Measurements from ENCODE around the gene SYK. TPM values are rescaled to one million over a fixed set of nuclear protein-coding genes. Genes with fewer than 3 reads are reported as not detected.

SYK gene
- total and polyA plus RNA-seq, 2 of the 13 experiments (the other 11 are each of a cell fraction or from before 2014, with no cell fraction given) = not detected

GRCh38 chr9:90925581-90926257 lies 124.1 kb downstream of the SYK start (continued):
- no peak for TF ChIP-seq ARID5B (CRISPR knock-in tag; IDR thresholded peaks at IDR 0.05)
- TF ChIP-seq ZNF556 (CRISPR knock-in tag; IDR thresholded peaks at IDR 0.05; ENCODE audit: borderline replicate concordance) = no peak
- TF ChIP-seq, protein P1, sequence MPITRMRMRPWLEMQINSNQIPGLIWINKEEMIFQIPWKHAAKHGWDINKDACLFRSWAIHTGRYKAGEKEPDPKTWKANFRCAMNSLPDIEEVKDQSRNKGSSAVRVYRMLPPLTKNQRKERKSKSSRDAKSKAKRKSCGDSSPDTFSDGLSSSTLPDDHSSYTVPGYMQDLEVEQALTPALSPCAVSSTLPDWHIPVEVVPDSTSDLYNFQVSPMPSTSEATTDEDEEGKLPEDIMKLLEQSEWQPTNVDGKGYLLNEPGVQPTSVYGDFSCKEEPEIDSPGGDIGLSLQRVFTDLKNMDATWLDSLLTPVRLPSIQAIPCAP (CRISPR knock-in tag; IDR thresholded peaks at IDR 0.05; ENCODE audit: low read depth) = no peak
- TF ChIP-seq, protein P2, sequence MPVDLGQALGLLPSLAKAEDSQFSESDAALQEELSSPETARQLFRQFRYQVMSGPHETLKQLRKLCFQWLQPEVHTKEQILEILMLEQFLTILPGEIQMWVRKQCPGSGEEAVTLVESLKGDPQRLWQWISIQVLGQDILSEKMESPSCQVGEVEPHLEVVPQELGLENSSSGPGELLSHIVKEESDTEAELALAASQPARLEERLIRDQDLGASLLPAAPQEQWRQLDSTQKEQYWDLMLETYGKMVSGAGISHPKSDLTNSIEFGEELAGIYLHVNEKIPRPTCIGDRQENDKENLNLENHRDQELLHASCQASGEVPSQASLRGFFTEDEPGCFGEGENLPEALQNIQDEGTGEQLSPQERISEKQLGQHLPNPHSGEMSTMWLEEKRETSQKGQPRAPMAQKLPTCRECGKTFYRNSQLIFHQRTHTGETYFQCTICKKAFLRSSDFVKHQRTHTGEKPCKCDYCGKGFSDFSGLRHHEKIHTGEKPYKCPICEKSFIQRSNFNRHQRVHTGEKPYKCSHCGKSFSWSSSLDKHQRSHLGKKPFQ (CRISPR knock-in tag; IDR thresholded peaks at IDR 0.05; ENCODE audit: insufficient replicate concordance) = no peak

DNA sequence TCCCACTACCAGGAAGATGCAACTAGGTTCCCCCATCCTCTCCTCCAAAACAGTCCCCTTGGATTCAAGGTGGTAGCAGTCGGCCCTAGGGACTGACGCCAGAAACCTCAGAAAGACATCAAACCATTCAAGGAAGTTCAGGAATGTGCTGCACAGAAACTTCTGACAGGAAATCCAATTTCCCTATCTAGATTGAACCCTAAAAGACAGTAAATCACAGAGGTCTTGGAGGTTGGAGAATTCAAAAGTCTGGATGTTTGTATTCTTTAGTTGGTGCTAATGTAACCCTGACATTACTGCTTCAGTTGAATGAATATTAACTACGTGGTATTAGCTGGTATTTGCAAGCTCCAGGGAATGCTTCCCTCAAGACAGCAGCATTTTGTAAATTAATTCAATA lies 125.3 kb downstream of the SYK start:
- H3K79me2 ChIP-seq (ENCODE audit: insufficient read depth, low read length) = no peaks in the 10 kb centered on the region
- BruUV-seq (replicated peaks) = no TSS peak
- no peaks in the 10 kb centered on the region for H3K4me1 ChIP-seq (ENCODE audit: insufficient read depth, low read length)
- FAIRE-seq (no peak), DNase-seq (ENCODE audit: low spot score) (no peak), ATAC-seq (no peak)
- H3K27ac ChIP-seq (ENCODE audit: extremely low read length, insufficient read depth, low read length) = no peak overlapping the region
- in situ Hi-C loops (cut with HindIII; ENCODE audit: extremely low pct_ligation_motif_present, low pct_unique_long_range_greater_than_20kb) = no loop called here
- CTCF ChIA-PET (ENCODE audit: low intra/inter-chr PET ratio, low total read pairs) = no interaction called here
- no peaks in the 10 kb centered on the region for H3K36me3 ChIP-seq (replicated peaks in 1 of 2; ENCODE audit: control insufficient read depth in 1 of 2, insufficient read depth in 2 of 2, low read length in 2 of 2)
- H3K4me3 ChIP-seq (replicated peaks in 1 of 3; ENCODE audit: insufficient read depth in 1 of 3, low read depth in 2 of 3, low read length in 3 of 3) = no peak overlapping the region
- no peak overlapping the region for H3K4me2 ChIP-seq (ENCODE audit: low read depth, low read length)
- H4K20me1 ChIP-seq (ENCODE audit: insufficient read depth, low read length) = no peaks in the 10 kb centered on the region
- intact Hi-C loops (cut with micrococcal nuclease; ENCODE audit: unreplicated experiment) = no loop called here
- H3K27me3 ChIP-seq (ENCODE audit: control insufficient read depth in 1 of 2, insufficient read depth in 2 of 2, low read length in 2 of 2) = peaks cover 0 to 23% of the 10 kb centered on the region in 2 experiments; a peak in 2 of 5 replicates
- 3% methylated on average over 3 of the region's 3 CpGs for WGBS (ENCODE audit: low lambda C conversion rate)
- no peak overlapping the region for H3K9ac ChIP-seq (ENCODE audit: insufficient read depth, low read depth, low read length)
- no peak overlapping the region for H2AFZ ChIP-seq (ENCODE audit: low read length)
- TF ChIP-seq TBL1XR1 (IDR thresholded peaks at IDR 0.05; ENCODE audit: borderline replicate concordance, low read length, partially characterized antibody) = no peak
- TF ChIP-seq ETV6 (CRISPR knock-in tag; conservative IDR thresholded peaks at IDR 0.05) = no peak
- POLR2A ChIA-PET = no interaction called here
- no peaks in the 10 kb centered on the region for H3K9me3 ChIP-seq (ENCODE audit: low read length)
